Coronary artery (tissue), 2 donors: ENCODE data around the gene SLF2.

Experiments used
- DNase-seq: peaks from one replicate; pipeline ENCODE4 v3.0.0-alpha.2; 2017; ENCODE audit warnings: low spot score
- H3K27ac ChIP-seq, 2 donors: fragments of 200-600 bp; sonication (generic); one replicate each; pipeline ENCODE4 v1.5.1; 2016 to 2019
- H3K4me3 ChIP-seq: fragments of 200-600 bp; sonication (generic); 2 replicates; pipeline ENCODE4 v1.5.1; 2016; ENCODE audit warnings: mild to moderate bottlenecking, moderate library complexity
- TF ChIP-seq, protein P1 (sequence below): fragments of 200-600 bp; sonication (generic); IDR thresholded peaks from one replicate; pipeline ENCODE4 v1.5.1; 2019; ENCODE audit warnings: antibody characterized with exemption

Gene SLF2

DNA sequence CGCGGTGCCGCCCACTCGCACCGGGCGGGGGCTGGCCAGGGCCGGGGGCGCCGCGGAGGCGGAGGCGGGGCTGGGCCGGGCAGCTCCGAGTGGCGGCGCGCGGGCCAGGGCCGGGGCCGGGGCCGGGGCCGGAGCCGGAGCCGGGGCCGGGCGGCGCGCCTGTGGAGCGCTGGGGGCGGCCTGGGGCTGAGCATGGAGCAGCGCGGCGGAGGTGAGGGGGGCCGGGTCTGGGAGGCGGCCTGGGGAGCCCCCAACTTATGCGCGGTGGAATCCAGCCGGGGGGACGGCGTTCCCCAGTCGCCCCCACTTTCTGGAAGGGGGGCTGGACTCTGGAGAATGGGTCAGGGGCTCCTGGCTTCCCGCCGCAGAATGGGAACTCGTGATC is 87.0 kb downstream of the SLF2 start, which contains the start of gene LZTS2:
Gene LZTS2 (plus strand): TSS at position 67 of the 385 bp plus-strand sequence. CDS start 2,731 bp downstream, outside the sequence.
- H3K27ac ChIP-seq = peak within 1 kb of the TSS; percentile 99 to 100
- H3K4me3 ChIP-seq = peak within 1 kb of the TSS; percentile 85
- DNase-seq = no peak
- TF ChIP-seq, protein P1, sequence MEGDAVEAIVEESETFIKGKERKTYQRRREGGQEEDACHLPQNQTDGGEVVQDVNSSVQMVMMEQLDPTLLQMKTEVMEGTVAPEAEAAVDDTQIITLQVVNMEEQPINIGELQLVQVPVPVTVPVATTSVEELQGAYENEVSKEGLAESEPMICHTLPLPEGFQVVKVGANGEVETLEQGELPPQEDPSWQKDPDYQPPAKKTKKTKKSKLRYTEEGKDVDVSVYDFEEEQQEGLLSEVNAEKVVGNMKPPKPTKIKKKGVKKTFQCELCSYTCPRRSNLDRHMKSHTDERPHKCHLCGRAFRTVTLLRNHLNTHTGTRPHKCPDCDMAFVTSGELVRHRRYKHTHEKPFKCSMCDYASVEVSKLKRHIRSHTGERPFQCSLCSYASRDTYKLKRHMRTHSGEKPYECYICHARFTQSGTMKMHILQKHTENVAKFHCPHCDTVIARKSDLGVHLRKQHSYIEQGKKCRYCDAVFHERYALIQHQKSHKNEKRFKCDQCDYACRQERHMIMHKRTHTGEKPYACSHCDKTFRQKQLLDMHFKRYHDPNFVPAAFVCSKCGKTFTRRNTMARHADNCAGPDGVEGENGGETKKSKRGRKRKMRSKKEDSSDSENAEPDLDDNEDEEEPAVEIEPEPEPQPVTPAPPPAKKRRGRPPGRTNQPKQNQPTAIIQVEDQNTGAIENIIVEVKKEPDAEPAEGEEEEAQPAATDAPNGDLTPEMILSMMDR = no peak

DNA sequence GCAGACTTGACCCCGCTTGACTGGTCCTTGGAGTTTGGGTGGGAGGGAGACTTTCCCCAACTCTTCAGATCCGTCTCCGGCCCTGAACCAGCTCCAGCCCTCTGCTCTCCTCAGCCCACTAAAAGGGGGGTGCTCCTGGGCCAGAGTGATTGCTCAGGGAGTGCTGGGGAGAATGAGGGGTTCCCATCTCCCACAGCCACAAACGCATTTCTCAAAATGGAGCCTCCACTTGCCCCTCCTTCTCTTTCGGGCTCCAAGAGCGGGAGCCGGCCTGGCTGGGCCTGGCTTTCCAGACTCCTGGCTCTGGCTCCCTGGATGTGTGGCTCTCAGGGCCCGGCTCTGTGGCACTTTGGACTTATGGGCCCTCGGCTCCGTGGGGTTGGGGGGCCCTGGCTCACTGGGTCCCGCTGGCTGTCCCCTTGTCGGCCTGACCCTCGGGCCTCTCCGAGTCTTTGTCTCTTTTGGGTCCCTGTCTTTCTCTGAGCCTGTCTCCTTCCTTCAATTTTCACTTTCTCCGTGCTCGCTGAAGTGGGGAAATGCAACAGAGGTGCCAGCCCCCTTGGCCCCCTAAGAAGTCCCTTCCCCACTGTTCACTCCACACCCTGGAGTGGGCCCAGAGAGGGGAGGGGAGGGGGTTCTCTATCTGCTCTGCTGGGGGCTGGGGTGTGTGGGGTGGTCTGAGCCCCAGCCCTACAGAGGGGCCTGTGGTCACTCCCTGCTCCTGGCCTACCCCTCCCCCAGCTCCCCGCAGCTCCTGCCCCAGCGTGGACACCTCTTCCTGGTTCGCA is 87.6 kb downstream of the SLF2 start:
- peak overlapping the region; percentile 85 for H3K4me3 ChIP-seq
- peak overlapping the region; percentile 99 to 100 for H3K27ac ChIP-seq
- DNase-seq = peak; percentile 82
- TF ChIP-seq, protein P1 = no peak

DNA sequence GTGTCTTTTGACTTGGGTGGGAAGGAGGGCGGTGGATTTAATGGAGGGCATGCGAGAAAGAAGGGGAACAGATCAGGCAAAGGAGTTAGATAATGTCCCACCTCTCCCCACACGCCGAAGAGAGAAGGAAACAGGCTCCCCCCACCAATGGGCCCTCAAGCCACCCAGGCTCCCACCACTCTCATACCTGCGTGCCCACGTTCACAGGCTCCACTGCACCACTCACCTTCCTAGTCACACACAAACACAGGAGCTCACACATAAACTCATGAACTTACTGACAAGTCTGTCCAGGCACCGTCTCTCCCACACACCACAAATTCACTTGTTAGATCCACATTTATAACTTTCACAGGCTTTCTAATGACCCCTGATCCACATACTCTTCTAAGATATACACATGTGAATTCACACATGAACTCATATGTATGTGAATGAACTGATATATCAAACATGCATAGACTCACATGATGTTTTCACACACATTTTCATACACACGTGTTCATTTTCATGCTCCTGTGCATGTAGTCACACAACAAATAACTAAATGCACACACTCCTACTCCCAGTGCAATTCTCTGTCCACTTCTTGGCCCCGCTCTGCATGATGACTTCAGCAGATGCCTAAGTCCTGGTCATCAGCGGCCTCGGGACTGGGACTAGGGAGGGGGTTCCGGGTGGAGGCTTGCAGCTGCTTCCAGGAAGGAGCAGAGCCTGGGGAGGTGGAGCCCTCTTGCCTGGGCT is 88.3 kb downstream of the SLF2 start:
- DNase-seq = peak; percentile 95
- TF ChIP-seq, protein P1 = no peak
- peak overlapping the region; percentile 99 to 100 for H3K27ac ChIP-seq

DNA sequence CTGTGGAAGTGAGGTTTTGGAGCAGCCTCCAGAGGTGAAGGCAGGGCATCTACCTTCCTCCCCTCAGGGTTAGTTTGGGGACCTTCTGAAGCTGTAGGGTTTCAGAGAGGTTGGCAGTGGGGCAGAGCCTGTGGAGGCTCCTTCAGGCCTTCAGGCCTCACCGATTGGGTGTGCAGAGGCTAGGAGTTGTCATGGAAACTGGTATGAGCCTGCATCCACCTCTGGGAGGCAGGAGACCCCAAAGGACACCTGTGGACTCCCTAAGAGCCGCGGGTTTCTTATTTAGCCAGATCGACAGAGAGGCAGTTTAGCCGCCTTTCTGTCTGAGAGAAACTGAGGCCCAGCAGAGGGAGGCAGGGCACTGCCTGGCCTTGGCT is 88.9 kb downstream of the SLF2 start:
- no peak for DNase-seq
- Histone ChIP-seq H3K27ac (peak overlapping the region; percentile 99 to 100), H3K4me3 (peak overlapping the region; percentile 85)
- TF ChIP-seq, protein P1 = no peak

More for the DNA sequence above, 88.3 kb downstream of the SLF2 start:
- peak overlapping the region; percentile 85 for H3K4me3 ChIP-seq

DNA sequence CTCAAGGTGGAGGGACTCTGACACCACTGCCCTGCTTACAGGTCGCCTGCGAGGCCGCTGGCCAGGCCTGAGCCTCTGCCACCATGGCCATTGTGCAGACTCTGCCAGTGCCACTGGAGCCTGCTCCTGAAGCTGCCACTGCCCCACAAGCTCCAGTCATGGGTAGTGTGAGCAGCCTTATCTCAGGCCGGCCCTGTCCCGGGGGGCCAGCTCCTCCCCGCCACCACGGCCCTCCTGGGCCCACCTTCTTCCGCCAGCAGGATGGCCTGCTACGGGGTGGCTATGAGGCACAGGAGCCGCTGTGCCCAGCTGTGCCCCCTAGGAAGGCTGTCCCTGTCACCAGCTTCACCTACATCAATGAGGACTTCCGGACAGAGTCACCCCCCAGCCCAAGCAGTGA is 89.7 kb downstream of the SLF2 start:
- DNase-seq = no peak
- TF ChIP-seq, protein P1 = no peak
- H3K27ac ChIP-seq = peak overlapping the region; percentile 99 to 100
- peak overlapping the region; percentile 85 for H3K4me3 ChIP-seq

DNA sequence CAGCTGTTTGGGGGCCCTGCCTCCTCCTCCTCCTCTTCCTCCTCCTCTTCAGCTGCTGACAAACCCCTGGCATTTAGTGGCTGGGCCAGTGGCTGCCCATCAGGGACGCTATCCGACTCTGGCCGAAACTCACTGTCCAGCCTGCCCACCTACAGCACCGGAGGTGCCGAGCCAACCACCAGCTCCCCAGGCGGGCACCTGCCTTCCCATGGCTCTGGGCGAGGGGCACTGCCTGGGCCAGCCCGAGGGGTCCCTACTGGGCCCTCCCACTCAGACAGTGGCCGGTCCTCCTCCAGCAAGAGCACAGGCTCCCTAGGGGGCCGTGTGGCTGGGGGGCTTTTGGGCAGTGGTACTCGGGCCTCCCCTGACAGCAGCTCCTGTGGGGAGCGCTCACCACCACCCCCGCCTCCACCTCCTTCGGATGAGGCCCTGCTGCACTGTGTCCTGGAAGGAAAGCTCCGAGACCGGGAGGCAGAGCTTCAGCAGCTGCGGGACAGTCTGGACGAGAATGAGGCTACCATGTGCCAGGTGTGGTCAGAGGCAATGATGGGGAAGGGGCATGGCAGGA is 91.0 kb downstream of the SLF2 start:
- TF ChIP-seq, protein P1 = no peak
- H3K27ac ChIP-seq = peak overlapping the region in 1 of 2 donors; percentile 5
- no peak overlapping the region for H3K4me3 ChIP-seq
- DNase-seq = no peak
